ENCODE measurements around the gene LRRN1. TPM values are rescaled to one million over a fixed set of nuclear protein-coding genes. Genes with fewer than 3 reads are reported as not detected.

The LRRN1 gene
- total and polyA plus RNA-seq, 2 of the 4 experiments (the other 2 are of a cell fraction): 0.18 to 0.41 TPM

GRCh38 chr3:3851621-3852323, 52.5 kb downstream of the LRRN1 start:
- WGBS, 2 experiments (ENCODE audit: extremely low coverage in 2 of 2, insufficient read length in 1 of 2): no CpG with 5 or more reads among the region's 4 CpGs
- H2BK5ac ChIP-seq (ENCODE audit: low read depth, low read length, poor library complexity, severe bottlenecking): no peak overlapping the region
- no peak overlapping the region for H3K4ac ChIP-seq (ENCODE audit: low read depth, low read length)
- H3K14ac ChIP-seq (replicated peaks; ENCODE audit: low read depth, low read length): no peak overlapping the region
- H2BK120ac ChIP-seq (ENCODE audit: low read depth, low read length): no peak overlapping the region
- no peak for ATAC-seq (ENCODE audit: low read depth)
- no peak overlapping the region for H4K8ac ChIP-seq (ENCODE audit: low read depth in 2 of 2, low read length in 2 of 2)
- DNase-seq: no peak
- H2BK20ac ChIP-seq (ENCODE audit: low read depth, low read length): no peak overlapping the region
- no peak overlapping the region for H2AK5ac ChIP-seq (ENCODE audit: low read depth, low read length)
- no TSS peak for BruUV-seq (replicated peaks)
- H3K4me3 ChIP-seq (ENCODE audit: insufficient read depth, low read depth, low read length): no peak overlapping the region
- no peak overlapping the region for H3K18ac ChIP-seq (ENCODE audit: low read depth, low read length)
- H3K9ac ChIP-seq (ENCODE audit: low read depth, low read length): no peak overlapping the region
- H3K9me1 ChIP-seq (ENCODE audit: insufficient read depth, low read length): no peaks in the 10 kb centered on the region
- H3K9me3 ChIP-seq (ENCODE audit: control insufficient read depth, insufficient read depth, low read length): peaks cover 9% of the 10 kb centered on the region
- intact Hi-C loops (cut with micrococcal nuclease) (no loop called here), dilution Hi-C loops (cut with HindIII; ENCODE audit: low sequenced_read_pairs, unreplicated experiment) (no loop called here), in situ Hi-C loops (cut with MboI; ENCODE audit: low sequenced_read_pairs) (no loop called here)
- H3K23ac ChIP-seq (ENCODE audit: low read depth, low read length): no peak overlapping the region
- TF ChIP-seq POLR2A (IDR thresholded peaks at IDR 0.05; ENCODE audit: low read depth, low read length) (no peak), MXI1 (IDR thresholded peaks at IDR 0.05; ENCODE audit: borderline replicate concordance, low read depth, low read length) (no peak), RFX5 (IDR thresholded peaks at IDR 0.05; ENCODE audit: low read depth, low read length) (no peak)
- H3K27ac ChIP-seq (ENCODE audit: insufficient read depth, low read length): no peak overlapping the region
- H2AFZ ChIP-seq (replicated peaks; ENCODE audit: low read length, poor library complexity): no peak overlapping the region
- H3K4me2 ChIP-seq (ENCODE audit: low read depth, low read length): no peak overlapping the region
- no peak overlapping the region for H3K56ac ChIP-seq (ENCODE audit: extremely low read depth, insufficient read depth, low read length)
- no peaks in the 10 kb centered on the region for H3K4me1 ChIP-seq (ENCODE audit: control insufficient read depth, insufficient read depth, low read length)
- ChIA-PET CTCF (no interaction called here), POLR2A (ENCODE audit: unreplicated experiment) (no interaction called here)
- H4K20me1 ChIP-seq (ENCODE audit: insufficient read depth, low read length): no peaks in the 10 kb centered on the region
- no peaks in the 10 kb centered on the region for H3K79me1 ChIP-seq (ENCODE audit: low read depth in 1 of 2, low read length in 2 of 2)
- H4K91ac ChIP-seq (ENCODE audit: insufficient read depth, low read depth, low read length): no peak overlapping the region
- no peak overlapping the region for H2AK9ac ChIP-seq (replicated peaks; ENCODE audit: low read depth, low read length, poor library complexity)
- H4K5ac ChIP-seq (ENCODE audit: low read depth, low read length): no peak overlapping the region
- no peaks in the 10 kb centered on the region for H3K27me3 ChIP-seq (ENCODE audit: control insufficient read depth, insufficient read depth, low read length)
- no peaks in the 10 kb centered on the region for H3K36me3 ChIP-seq (ENCODE audit: control insufficient read depth, insufficient read depth, low read length)
- H2BK15ac ChIP-seq (ENCODE audit: low read depth, low read length): no peak overlapping the region

All from IMR-90 (cell line).